Omental fat pad (tissue), 4 donors: ENCODE results near the gene PCBP3. TPM values are rescaled to one million over a fixed set of nuclear protein-coding genes. Genes with fewer than 3 reads are reported as not detected.

Source experiments
- ATAC-seq: fragments of 150-250 bp; one replicate; pipeline ENCODE4 v1.9.1; 2016; ENCODE audit warnings: mild to moderate bottlenecking, moderate library complexity; ENCODE audit not compliant: low FRiP score
- DNase-seq: peaks from one replicate; pipeline ENCODE4 v3.0.0-alpha.2; 2019; ENCODE audit warnings: low spot score
- CTCF ChIP-seq, 3 donors: fragments of 450-650 bp; IDR thresholded peaks; one replicate each; pipeline ENCODE4 v1.5.1; 2016 to 2017; ENCODE audit warnings: antibody characterized with exemption in 3 of 3, mild to moderate bottlenecking in 3 of 3, moderate library complexity in 2 of 3
- total RNA-seq, 4 donors: library from RNA; depleted of rRNA; stranded (reverse); fragments of >200 nt; gene quantifications; one replicate each; pipeline ENCODE4 v1.1.0, GENCODE V29; 2016

Gene PCBP3
- total RNA-seq, 4 donors from 2014 or later = 1.1 to 26.8 (median 14.8) TPM

DNA sequence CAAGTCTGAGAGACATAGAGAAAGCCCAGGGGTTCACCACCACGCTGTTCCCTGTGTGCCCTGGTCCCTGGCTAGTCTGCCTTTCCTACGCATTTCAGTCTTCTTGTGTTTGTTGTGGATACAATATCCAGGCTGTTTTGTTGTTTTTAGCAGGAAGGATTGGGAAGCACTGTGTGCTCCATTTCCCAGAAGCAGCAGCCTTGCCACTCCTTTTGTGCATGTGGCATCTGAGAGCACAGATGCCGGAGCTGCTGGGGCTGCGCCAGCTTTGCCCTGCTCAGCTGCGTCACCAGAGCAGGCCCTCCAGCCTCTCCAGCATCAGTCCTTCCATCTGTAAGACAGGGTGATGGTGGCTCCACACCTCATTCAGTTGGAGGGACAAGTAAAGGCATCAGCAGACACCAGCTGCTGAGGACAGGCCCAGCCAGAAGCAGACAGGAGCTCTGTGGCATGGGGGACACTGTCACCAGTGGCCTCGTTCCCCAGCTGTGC, 243.6 kb downstream of the PCBP3 start:
- no peak for DNase-seq
- TF ChIP-seq CTCF (IDR thresholded peaks at IDR 0.05) = no peak
- no peak for ATAC-seq

- TF ChIP-seq CTCF (IDR thresholded peaks at IDR 0.05) = no peak
- ATAC-seq = no peak
- no peak for DNase-seq
Measured at GRCh38 chr21:45887788-45888187, 244.3 kb downstream of the PCBP3 start.

DNA sequence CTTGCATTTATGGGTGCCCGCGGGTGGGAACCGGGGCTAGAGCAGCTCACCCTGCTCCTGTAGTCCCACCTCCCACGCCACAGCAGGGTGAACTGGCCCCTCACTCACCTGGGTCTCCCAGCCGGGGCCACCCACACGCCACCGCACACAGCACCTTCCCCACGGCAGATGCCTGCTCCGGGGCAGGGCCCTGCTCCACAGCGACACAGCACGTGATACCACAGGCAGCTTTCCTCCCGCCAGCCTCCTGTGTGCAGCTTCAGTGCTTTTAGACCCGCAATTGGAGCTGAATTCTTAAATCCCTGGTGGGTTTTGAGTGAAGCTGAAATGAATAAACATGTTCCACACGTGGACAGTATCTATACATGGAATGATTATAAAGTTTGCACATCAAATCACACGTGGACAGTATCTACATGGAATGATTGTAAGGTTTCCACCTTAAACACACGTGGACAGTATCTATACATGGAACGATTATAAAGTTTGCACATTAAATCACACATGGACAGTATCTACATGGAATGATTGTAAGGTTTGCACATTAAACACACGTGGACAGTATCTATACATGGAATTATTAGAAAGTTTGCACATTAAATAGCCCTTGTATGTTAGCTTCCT, 245.0 kb downstream of the PCBP3 start:
- TF ChIP-seq CTCF (IDR thresholded peaks at IDR 0.05) = no peak
- ATAC-seq (no peak), DNase-seq (no peak)

GRCh38 chr21:45889256-45889655, 245.7 kb downstream of the PCBP3 start:
- TF ChIP-seq CTCF (IDR thresholded peaks at IDR 0.05) = no peak
- ATAC-seq (no peak), DNase-seq (no peak)

GRCh38 chr21:45889961-45890360, 246.4 kb downstream of the PCBP3 start:
- ATAC-seq = no peak
- DNase-seq = no peak
- TF ChIP-seq CTCF (IDR thresholded peaks at IDR 0.05) = no peak

- TF ChIP-seq CTCF (IDR thresholded peaks at IDR 0.05) = no peak
- ATAC-seq (peak; percentile 63), DNase-seq (no peak)
Measured at GRCh38 chr21:45891388-45892155, 248.0 kb downstream of the PCBP3 start.
